ENCODE data around the gene SCART1.
"Not testable (repeated sequence)": the region's sequence is repeated elsewhere in the genome, so short reads cannot be mapped to it uniquely, and the experiment has no call there.

The SCART1 gene

GRCh38 chr10:133453516-133454203 is at the start of gene SCART1:
Gene SCART1, plus strand, starts transcription at chr10:133453945. Its CDS starts 53 bp downstream, at chr10:133453998.
- Mint-ChIP-seq H3K9me3 (peaks cover 9% of the 10 kb centered on the region), H3K27me3 (ENCODE audit: low read depth) (no peaks in the 10 kb centered on the region), H3K4me1 (ENCODE audit: low read depth) (no peaks in the 10 kb centered on the region), H3K4me3 (no peak within 1 kb of the TSS), H3K36me3 (ENCODE audit: low read depth) (no peaks in the 10 kb centered on the region), H3K27ac (no peak within 1 kb of the TSS)

GRCh38 chr10:133405272-133405671 is 48.5 kb upstream of the SCART1 start:
- H3K27ac Mint-ChIP-seq, result no peak overlapping the region
- H3K4me1 Mint-ChIP-seq (ENCODE audit: low read depth), result peaks cover 32% of the 10 kb centered on the region
- H3K36me3 Mint-ChIP-seq (ENCODE audit: low read depth), result peaks cover 74% of the 10 kb centered on the region

DNA sequence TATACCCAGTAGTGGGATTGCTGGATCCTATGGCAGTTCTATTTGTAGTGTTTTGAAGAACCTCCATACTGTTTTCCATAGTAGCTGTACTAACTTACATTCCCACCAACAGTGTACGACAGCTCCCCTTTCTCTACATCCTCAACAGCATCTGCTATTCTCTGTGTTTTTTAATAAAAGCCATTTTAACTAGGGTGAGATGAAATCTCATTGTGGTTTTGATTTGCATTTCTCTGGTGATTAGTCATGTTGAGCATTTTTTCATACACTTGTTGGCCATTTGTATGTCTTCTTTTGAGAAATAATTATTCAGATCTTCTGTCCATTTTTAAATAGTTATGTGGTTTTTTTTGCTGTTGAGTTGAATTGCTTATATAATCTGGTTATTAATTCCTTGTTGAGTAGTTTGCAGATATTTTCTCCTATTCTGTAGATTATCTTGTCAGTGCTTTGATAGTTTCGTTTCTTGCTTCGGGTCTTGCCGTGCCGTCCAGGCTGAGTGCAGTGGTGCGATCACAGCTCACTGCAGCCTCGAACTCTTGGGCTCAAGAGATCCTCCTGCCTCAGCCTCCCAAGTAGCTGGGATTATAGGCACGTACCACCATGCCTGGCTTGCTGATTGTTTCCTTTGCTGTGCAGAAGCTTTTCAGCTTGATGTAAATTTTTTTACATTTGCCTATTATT is 47.8 kb upstream of the SCART1 start:
- Mint-ChIP-seq H3K4me3 (no peak overlapping the region), H3K9me3 (peaks cover 30% of the 10 kb centered on the region), H3K27ac (no peak overlapping the region), H3K27me3 (ENCODE audit: low read depth) (no peaks in the 10 kb centered on the region), H3K4me1 (ENCODE audit: low read depth) (peaks cover 27% of the 10 kb centered on the region), H3K36me3 (ENCODE audit: low read depth) (peaks cover 78% of the 10 kb centered on the region)

More at GRCh38 chr10:133405272-133405671, 48.5 kb upstream of the SCART1 start:
- H3K9me3 Mint-ChIP-seq, result peaks cover 23% of the 10 kb centered on the region
- no peak overlapping the region for H3K4me3 Mint-ChIP-seq
- H3K27me3 Mint-ChIP-seq (ENCODE audit: low read depth), result no peaks in the 10 kb centered on the region

- Mint-ChIP-seq H3K36me3 (ENCODE audit: low read depth) (peaks cover 78% of the 10 kb centered on the region), H3K9me3 (peaks cover 64% of the 10 kb centered on the region), H3K27me3 (ENCODE audit: low read depth) (no peaks in the 10 kb centered on the region), H3K27ac (no peak overlapping the region), H3K4me3 (no peak overlapping the region), H3K4me1 (ENCODE audit: low read depth) (peaks cover 8% of the 10 kb centered on the region)
These were observed 42.0 kb upstream of the SCART1 start for GRCh38 chr10:133411523-133412380.

- Mint-ChIP-seq H3K27me3 (ENCODE audit: low read depth) (no peaks in the 10 kb centered on the region), H3K36me3 (ENCODE audit: low read depth) (peaks cover 72% of the 10 kb centered on the region), H3K4me3 (no peak overlapping the region), H3K27ac (no peak overlapping the region), H3K4me1 (ENCODE audit: low read depth) (peaks cover 3% of the 10 kb centered on the region), H3K9me3 (peaks cover 64% of the 10 kb centered on the region)
These were observed 41.4 kb upstream of the SCART1 start for GRCh38 chr10:133412381-133412711.

DNA sequence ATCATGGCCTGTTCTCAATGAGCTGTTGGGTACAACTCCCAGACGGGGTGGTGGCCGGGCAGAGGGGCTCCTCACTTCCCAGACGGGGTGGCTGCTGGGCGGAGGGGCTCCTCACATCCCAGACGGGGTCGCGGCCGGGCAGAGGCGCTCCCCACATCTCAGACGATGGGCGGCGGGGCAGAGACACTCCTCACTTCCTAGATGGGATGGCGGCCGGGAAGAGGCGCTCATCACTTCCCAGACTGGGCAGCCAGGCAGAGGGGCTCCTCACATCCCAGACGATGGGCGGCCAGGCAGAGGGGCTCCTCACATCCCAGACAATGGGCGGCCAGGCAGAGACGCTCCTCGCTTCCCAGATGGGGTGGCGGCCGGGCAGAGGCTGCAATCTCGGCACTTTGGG is 39.3 kb upstream of the SCART1 start:
- peaks cover 46% of the 10 kb centered on the region for H3K9me3 Mint-ChIP-seq
- not testable (repeated sequence) for H3K27ac Mint-ChIP-seq; H3K4me3 Mint-ChIP-seq; H3K27me3 Mint-ChIP-seq (ENCODE audit: low read depth); H3K4me1 Mint-ChIP-seq (ENCODE audit: low read depth)
- peaks cover 54% of the 10 kb centered on the region for H3K36me3 Mint-ChIP-seq (ENCODE audit: low read depth)

GRCh38 chr10:133415752-133416151 is 38.0 kb upstream of the SCART1 start:
- no peak overlapping the region for H3K4me3 Mint-ChIP-seq
- no peaks in the 10 kb centered on the region for H3K4me1 Mint-ChIP-seq (ENCODE audit: low read depth)
- H3K27me3 Mint-ChIP-seq (ENCODE audit: low read depth), result no peaks in the 10 kb centered on the region
- H3K9me3 Mint-ChIP-seq, result peaks cover 37% of the 10 kb centered on the region
- H3K27ac Mint-ChIP-seq, result no peak overlapping the region
- H3K36me3 Mint-ChIP-seq (ENCODE audit: low read depth), result peaks cover 42% of the 10 kb centered on the region

- Mint-ChIP-seq H3K9me3 (peaks cover 12% of the 10 kb centered on the region), H3K4me1 (ENCODE audit: low read depth) (no peaks in the 10 kb centered on the region), H3K27me3 (ENCODE audit: low read depth) (no peaks in the 10 kb centered on the region), H3K27ac (no peak overlapping the region), H3K36me3 (ENCODE audit: low read depth) (peaks cover 20% of the 10 kb centered on the region), H3K4me3 (no peak overlapping the region)
These were observed 35.3 kb upstream of the SCART1 start for GRCh38 chr10:133418289-133418993.

DNA sequence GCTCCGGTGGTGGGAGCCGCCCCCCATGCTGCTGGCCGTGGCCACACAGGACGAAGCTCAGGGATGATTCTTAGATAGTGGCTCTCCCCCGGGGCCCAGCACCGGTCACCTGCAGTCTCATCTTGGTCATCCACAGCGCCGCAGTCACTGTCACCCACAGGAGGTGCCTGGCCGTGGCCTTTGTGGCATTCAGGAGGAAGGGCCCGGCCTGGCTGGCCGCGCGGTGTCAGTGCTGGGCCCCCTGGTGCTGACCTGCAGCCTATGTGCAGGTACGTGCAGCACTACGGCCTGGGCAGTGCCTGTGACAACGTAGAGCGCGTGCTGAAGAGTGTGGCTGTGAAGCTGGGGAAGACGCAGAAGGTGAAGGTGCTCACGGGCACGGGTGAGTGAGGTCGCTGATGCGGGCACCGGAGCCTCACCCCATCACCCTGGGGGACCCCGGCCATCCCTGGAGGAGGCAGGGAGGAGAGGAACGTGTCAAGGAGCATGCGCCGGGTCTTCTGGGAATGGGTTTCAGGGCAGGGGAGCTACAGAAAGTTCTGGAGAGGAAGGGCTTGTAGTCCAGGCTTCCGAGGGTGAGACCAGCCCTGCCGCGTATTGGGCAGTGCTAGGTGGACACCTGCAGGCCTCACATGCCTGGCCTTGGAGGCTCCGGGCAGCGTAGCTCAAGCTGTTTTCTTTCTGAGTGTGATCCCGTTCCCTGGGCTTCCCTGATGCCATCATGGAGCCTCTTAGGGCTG is 34.4 kb upstream of the SCART1 start:
- peaks cover 10% of the 10 kb centered on the region for H3K9me3 Mint-ChIP-seq
- no peaks in the 10 kb centered on the region for H3K27me3 Mint-ChIP-seq (ENCODE audit: low read depth)
- H3K4me3 Mint-ChIP-seq, result no peak overlapping the region
- peaks cover 14% of the 10 kb centered on the region for H3K36me3 Mint-ChIP-seq (ENCODE audit: low read depth)
- H3K27ac Mint-ChIP-seq, result no peak overlapping the region
- H3K4me1 Mint-ChIP-seq (ENCODE audit: low read depth), result no peaks in the 10 kb centered on the region

- no peak overlapping the region for H3K4me3 Mint-ChIP-seq
- peaks cover 10% of the 10 kb centered on the region for H3K9me3 Mint-ChIP-seq
- no peak overlapping the region for H3K27ac Mint-ChIP-seq
- no peaks in the 10 kb centered on the region for H3K4me1 Mint-ChIP-seq (ENCODE audit: low read depth)
- peaks cover 10% of the 10 kb centered on the region for H3K36me3 Mint-ChIP-seq (ENCODE audit: low read depth)
- H3K27me3 Mint-ChIP-seq (ENCODE audit: low read depth), result no peaks in the 10 kb centered on the region
These were observed 33.7 kb upstream of the SCART1 start for GRCh38 chr10:133420028-133420427.

- Mint-ChIP-seq H3K27me3 (ENCODE audit: low read depth) (no peaks in the 10 kb centered on the region), H3K4me1 (ENCODE audit: low read depth) (no peaks in the 10 kb centered on the region), H3K9me3 (peaks cover 6% of the 10 kb centered on the region), H3K36me3 (ENCODE audit: low read depth) (peaks cover 5% of the 10 kb centered on the region), H3K4me3 (no peak overlapping the region), H3K27ac (no peak overlapping the region)
These were observed 33.2 kb upstream of the SCART1 start for GRCh38 chr10:133420579-133420978.

DNA sequence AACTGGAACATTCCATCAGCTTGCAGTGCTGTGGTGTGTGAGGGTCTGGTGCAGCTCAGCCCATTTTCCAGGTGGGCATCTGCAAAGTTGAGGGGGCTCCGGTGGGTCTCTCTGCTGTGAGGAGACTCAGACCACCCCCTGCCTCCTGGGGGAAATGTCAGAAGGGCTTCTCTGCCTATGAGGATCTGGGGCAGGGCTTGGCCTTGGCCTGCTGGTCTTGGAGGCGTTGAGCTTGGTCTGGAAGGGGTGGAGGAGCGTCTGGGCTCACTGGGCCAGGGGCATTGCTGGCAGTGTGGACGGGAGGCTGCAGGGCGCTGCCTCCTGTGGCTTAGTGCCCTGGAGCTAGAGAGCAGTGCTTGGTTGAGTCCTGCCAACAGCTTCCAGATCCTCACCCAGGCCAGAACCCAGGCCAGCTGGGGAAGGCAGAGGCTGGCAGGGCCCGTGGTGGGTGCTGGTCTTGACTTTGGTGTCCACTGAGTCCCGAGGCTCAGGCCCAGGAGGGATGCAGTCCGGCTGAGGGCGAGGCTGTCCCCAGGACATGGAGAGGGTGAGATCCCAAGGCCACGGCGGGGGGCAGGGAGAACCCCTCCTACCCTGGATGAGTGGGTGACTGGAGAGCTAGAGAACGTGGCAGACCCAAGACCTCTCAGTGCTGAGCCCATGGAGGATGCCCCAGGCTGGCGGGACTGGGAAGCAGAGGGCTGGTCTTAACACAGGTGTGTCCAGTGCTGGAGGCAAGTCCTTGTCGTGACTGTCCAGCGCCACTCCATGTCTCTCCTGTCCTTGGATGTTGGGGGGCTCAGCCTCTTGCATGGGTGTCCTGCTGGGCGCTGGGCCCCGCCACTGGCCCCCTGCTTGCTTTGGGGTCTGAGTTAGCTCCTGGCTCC is 32.2 kb upstream of the SCART1 start:
- Mint-ChIP-seq H3K27ac (no peak overlapping the region), H3K4me3 (no peak overlapping the region), H3K4me1 (ENCODE audit: low read depth) (no peaks in the 10 kb centered on the region)

DNA sequence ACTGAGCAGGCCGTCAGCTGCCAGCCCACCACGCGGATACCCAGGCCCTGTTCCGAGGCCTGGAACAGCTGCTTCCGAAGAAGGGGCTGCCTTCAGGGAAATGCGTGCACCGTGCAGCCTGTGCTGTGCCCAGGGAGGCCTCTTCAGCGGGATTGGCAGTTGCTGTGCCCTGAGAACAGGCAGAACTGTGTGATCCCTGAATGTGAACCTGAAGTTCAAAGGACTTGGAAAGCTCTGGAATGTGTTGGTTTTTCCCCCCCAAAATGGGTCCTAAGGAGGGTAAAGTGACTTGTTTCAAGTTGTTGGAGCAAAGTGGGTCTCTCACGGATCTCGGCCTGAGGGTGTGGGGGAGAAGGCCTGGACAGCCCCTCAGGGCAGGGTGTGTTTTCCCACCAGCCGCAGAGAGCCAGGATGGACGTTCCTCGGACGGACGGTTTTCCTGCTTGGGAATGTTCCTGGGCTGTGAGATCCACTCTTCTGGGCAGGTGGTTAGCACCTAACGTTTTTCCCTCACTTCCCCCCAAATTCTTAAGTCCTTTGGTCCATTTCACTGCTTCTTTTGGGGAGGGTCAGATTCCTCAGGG is 31.4 kb upstream of the SCART1 start:
- no peaks in the 10 kb centered on the region for H3K27me3 Mint-ChIP-seq (ENCODE audit: low read depth)
- no peak overlapping the region for H3K27ac Mint-ChIP-seq
- no peaks in the 10 kb centered on the region for H3K4me1 Mint-ChIP-seq (ENCODE audit: low read depth)
- H3K36me3 Mint-ChIP-seq (ENCODE audit: low read depth), result no peaks in the 10 kb centered on the region
- no peak overlapping the region for H3K4me3 Mint-ChIP-seq
- no peaks in the 10 kb centered on the region for H3K9me3 Mint-ChIP-seq

More for the DNA sequence above, 32.2 kb upstream of the SCART1 start:
- H3K36me3 Mint-ChIP-seq (ENCODE audit: low read depth), result no peaks in the 10 kb centered on the region
- H3K9me3 Mint-ChIP-seq, result no peaks in the 10 kb centered on the region
- no peaks in the 10 kb centered on the region for H3K27me3 Mint-ChIP-seq (ENCODE audit: low read depth)
